Bronchial epithelial cell (primary cell): ENCODE results near the gene CREB5. TPM values are rescaled to one million over a fixed set of nuclear protein-coding genes. Genes with fewer than 3 reads are reported as not detected.

ENCODE experiments used
- DNase-seq: peaks from one replicate; pipeline ENCODE4 v3.0.0-alpha.2; 2010; ENCODE audit warnings: low read depth
- FAIRE-seq: peaks from 2 replicates; lab custom pipeline; 2011; peaks lifted over from hg19 to GRCh38; lab: Jason Lieb, UNC
- H3K27me3 ChIP-seq: 2 replicates; pipeline ENCODE4 v1.5.1; 2011; ENCODE audit warnings: low read length; ENCODE audit not compliant: control insufficient read depth, insufficient read depth
- H3K36me3 ChIP-seq: 2 replicates; pipeline ENCODE4 v1.5.1; 2011; ENCODE audit warnings: low read length; ENCODE audit not compliant: control insufficient read depth, insufficient read depth
- H3K4me3 ChIP-seq: 2 replicates; pipeline ENCODE4 v1.5.1; 2011; ENCODE audit warnings: mild to moderate bottlenecking, low read depth, low read length, control low read depth
- total RNA-seq: library from RNA; depleted of rRNA; stranded (reverse); fragments of >200 nt; gene quantifications from 2 replicates; pipeline ENCODE4 v1.2.1, GENCODE V29; 2014
- TF ChIP-seq, protein P1 (sequence below): IDR thresholded peaks from 2 replicates; pipeline ENCODE4 v1.5.1; 2011; ENCODE audit warnings: mild to moderate bottlenecking, moderate library complexity, low read length, control low read depth, inconsistent platforms; ENCODE audit not compliant: insufficient read depth, severe bottlenecking

CREB5 gene
- total RNA-seq, 1 donor from 2014 or later, result 2.1 TPM

DNA sequence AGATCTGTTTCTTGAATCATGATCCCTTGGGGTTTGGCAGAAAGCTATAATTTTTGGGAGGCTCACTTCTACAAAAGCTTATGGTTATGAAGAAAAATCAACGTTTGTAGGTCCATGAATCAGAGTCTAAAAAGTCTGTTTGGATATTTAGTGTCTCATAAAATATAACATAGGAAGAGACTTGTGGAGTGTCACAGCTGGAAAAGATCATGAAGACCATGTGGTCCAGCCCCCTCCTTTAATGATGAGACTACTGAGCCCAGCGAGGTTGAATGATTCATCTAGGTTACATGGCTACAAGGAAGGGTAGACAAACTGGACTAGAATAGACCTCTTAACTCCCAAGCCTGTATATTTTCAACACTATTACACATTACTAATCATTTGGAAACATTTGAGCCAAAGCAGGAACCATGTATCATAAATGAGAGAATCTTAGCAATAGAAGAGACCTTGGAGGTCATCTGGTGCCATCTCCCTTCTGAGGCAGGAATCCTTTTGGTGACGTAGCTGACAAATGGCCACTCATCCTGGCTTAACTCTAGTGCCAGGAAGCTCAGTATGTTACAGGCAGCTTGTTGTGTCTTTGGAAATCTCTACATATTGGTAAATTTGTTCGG lies 152.5 kb downstream of the CREB5 start:
- Histone ChIP-seq H3K27me3 (peaks cover 3% of the 10 kb centered on the region), H3K36me3 (no peaks in the 10 kb centered on the region), H3K4me3 (no peak overlapping the region)
- FAIRE-seq (no peak), DNase-seq (no peak)
- TF ChIP-seq, protein P1, sequence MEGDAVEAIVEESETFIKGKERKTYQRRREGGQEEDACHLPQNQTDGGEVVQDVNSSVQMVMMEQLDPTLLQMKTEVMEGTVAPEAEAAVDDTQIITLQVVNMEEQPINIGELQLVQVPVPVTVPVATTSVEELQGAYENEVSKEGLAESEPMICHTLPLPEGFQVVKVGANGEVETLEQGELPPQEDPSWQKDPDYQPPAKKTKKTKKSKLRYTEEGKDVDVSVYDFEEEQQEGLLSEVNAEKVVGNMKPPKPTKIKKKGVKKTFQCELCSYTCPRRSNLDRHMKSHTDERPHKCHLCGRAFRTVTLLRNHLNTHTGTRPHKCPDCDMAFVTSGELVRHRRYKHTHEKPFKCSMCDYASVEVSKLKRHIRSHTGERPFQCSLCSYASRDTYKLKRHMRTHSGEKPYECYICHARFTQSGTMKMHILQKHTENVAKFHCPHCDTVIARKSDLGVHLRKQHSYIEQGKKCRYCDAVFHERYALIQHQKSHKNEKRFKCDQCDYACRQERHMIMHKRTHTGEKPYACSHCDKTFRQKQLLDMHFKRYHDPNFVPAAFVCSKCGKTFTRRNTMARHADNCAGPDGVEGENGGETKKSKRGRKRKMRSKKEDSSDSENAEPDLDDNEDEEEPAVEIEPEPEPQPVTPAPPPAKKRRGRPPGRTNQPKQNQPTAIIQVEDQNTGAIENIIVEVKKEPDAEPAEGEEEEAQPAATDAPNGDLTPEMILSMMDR, result no peak

DNA sequence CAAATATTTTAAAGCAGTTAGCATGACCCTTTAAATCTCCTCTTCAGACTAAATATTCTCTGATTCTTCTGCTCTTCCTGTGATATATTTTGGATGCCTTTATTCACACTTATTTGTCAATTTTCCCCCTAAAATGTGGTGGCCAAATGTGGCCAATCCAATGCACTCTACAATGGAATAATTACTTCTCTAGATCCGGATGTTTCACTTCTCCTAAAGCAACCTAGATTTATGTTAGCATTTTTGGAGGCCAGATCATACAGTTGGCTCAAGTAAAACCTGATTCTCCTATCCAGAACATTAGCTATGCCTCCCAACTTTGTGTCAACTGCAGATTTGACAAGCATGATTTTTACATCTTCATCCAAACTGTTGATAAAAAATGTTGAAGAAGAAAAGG lies 153.7 kb downstream of the CREB5 start:
- DNase-seq (no peak), FAIRE-seq (no peak)
- TF ChIP-seq, protein P1, result no peak
- Histone ChIP-seq H3K27me3 (peaks cover 3% of the 10 kb centered on the region), H3K36me3 (no peaks in the 10 kb centered on the region), H3K4me3 (no peak overlapping the region)

DNA sequence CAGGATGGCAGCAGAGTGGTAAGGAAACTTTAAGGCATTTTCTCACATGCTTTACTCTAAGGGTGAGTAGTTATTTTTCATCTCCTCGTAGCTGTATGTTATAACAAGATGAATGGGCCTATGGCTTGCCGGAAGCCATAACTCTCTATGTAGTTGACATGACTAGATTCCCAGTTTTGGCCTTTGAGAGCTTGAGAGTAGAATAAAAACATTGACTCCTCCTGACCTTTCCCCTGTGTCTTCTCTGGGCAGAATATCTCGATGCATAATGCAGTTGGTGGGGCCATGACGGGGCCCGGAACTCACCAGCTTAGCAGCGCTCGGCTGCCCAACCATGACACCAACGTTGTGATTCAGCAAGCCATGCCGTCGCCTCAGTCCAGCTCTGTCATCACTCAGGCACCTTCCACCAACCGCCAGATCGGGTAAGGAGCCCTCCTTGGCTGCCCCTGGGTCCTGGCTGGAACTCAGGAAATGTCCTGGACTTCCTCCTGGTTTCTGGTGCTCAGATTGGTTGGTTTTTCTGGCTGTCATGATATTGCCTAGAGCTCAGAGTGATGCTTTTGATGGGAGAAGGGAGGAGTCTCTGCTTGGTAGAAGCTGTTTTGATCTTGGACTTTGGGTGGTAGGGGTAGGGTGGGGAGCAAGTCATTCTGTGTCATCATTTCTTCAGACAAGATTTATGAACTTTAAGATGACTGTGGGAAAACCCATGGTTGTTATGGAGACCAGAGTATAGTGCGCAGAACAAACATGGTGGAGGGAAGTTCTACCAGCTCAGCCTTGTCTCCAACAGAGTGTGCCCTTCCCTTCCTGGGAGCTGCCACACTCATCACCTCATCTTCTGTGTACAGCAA lies 158.0 kb downstream of the CREB5 start:
- no peak for DNase-seq

DNA sequence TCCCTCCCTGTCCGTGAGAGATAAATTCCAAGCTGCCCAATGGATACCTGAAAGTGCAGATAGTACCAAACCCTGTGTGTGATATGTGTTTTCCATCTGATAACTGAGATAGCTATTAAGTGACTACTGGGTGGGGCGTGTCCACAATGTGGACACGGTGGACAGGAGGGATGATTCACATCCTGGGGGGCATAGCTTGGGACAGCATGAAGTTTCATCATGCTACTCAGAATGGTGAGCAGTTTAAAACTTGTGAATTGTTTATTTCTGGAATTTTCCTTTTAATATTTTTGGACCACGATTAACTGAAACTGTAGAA lies 158.6 kb downstream of the CREB5 start:
- peak; percentile 74 for DNase-seq
- Histone ChIP-seq H3K4me3 (no peak overlapping the region), H3K27me3 (no peaks in the 10 kb centered on the region), H3K36me3 (no peaks in the 10 kb centered on the region)
- TF ChIP-seq, protein P1, result no peak
- no peak for FAIRE-seq

More for the DNA sequence above, 158.0 kb downstream of the CREB5 start:
- FAIRE-seq, result peak; percentile 90
- Histone ChIP-seq H3K36me3 (no peaks in the 10 kb centered on the region), H3K4me3 (no peak overlapping the region), H3K27me3 (no peaks in the 10 kb centered on the region)
- TF ChIP-seq, protein P1, result no peak

DNA sequence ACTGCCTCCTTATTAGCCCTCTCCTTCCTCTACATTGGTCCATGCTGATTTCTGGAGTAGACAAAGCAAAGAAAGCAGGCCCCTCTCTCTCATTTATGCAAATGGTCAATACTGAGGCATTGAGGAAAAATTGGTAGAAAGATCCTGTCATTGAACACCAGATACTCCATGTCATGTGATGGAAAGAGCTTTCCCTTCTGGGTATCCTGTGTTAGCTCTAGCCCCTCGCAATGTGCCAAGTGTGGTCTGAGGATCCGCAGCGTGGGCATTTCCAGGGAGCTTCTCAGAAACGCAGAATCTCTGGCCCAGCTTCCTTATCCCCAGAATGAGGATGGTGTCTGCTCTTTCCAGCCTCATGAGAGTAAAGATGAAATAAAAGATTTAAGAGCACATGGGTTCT lies 159.1 kb downstream of the CREB5 start:
- FAIRE-seq (no peak), DNase-seq (no peak)
- Histone ChIP-seq H3K27me3 (no peaks in the 10 kb centered on the region), H3K36me3 (no peaks in the 10 kb centered on the region), H3K4me3 (no peak overlapping the region)
- TF ChIP-seq, protein P1, result no peak
